GM21825 (cell line): ENCODE results near the gene TMEM120B.
"Not testable (repeated sequence)": the region's sequence is repeated elsewhere in the genome, so short reads cannot be mapped to it uniquely, and the experiment has no call there.

ENCODE experiments used
- ATAC-seq: cut with Tn5 transposase; IDR thresholded peaks from one replicate; pipeline ENCODE4 v1.9.1; 2021; ENCODE audit warnings: mild to moderate bottlenecking, moderate library complexity; ENCODE audit not compliant: unreplicated experiment

The TMEM120B gene

DNA sequence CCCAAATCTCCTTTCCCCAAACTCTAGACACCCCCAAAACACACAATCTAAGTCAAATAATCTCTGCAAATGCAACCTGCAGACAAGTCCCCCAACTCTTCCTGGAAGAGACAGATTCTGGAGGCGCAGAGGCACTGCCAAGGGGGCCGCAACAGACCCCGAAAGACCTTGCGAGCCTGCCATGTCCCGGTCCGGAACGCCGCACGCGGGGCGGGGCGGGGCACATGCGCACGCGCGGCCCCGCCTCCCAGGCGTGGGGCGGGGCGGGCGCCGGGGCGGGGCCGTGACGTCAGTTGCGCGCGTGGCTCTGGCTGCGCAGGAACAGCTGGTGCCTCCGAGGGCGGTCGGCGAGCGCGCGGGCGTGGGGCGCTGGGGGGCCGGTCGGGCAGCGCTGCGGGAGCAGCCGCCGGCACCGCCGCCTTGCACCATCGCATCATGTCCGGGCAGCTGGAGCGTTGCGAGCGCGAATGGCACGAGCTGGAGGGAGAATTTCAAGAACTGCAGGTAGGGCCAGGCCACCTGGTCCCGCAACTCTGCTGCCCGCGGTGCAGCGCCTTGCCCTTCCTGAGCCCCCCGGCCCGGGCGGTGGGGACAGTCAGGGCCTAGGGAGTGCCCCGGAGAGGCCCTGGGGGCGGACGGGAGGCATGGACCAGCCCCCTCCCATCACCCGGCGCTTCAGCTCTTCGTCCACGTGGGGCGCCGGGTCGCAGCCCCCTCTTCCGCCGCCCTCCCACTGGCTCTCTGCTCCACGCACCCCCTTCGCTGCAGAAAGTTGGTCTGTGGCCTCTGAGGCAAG, at the start of gene TMEM120B:
Gene TMEM120B, plus strand, starts transcription at position 292 of the 796 bp plus-strand sequence. Its CDS starts 144 bp downstream, at position 436.
- ATAC-seq = peak; percentile 76

- no peak for ATAC-seq
These were observed 49.0 kb upstream of the TMEM120B start for GRCh38 chr12:121663610-121663929.

- ATAC-seq = not testable (repeated sequence)
These were observed 45.7 kb upstream of the TMEM120B start for GRCh38 chr12:121666829-121667228.

DNA sequence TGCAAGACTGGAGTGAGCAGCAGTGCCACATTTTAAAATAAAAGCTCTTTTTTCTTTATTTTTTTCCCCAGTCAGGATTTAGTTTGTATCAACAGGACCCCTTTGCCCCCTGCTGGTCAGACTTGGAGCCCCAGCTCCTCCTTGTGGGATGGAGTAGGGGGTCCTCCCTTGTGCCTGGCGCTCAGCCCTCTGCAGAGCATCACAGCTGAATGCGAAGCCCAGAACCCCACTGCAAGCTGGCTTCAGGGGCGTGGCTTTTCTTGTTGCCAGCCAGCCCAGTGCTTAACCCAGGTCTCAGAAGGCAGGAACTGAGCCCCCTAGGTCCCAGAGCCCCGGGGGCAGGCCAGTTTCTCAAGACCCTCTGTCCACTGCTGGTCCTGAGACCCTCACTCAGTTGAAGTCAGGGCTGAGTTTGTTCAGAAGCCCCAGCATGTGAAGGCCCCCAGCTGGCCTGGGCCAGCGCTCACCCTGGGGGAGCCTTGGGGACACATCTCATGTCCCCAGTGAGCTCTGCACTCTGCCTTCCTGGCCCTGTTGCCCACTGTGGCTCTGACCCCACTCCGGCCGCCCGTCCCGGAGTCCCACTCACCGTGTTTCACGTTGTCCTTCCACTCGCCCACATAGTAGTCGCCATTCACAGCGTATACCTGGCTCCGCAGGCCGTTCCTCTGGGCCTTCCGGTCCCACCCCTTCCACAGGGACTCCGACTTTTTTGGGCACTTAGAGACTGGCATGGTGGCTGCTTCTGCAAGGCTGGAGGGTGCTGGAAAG, 43.6 kb upstream of the TMEM120B start:
- no peak for ATAC-seq

DNA sequence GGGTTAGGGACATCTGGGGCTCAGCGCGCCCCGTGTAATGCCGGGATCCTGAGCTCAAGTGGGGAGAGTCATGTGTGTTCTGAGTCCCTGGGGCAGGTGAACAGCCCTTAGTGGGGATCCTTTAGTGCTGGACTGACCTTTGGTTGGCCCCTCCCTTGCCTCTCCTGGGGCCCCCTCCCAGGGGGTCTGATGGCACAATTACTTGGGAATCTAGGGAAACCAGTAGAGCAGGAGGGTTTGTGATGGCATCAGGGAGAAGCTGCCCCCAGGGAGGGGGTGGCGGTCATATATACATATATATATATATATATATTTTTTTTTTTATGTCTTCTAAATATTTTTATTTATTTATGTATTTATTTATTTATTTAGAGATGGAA, 43.0 kb upstream of the TMEM120B start, which contains the start of gene MORN3:
Gene MORN3, minus strand, starts transcription at position 134 of the 380 bp plus-strand sequence. CDS start 171 bp downstream, outside the sequence.
- ATAC-seq = no peak

- ATAC-seq = no peak
These were observed 39.5 kb upstream of the TMEM120B start for GRCh38 chr12:121673013-121673511.

DNA sequence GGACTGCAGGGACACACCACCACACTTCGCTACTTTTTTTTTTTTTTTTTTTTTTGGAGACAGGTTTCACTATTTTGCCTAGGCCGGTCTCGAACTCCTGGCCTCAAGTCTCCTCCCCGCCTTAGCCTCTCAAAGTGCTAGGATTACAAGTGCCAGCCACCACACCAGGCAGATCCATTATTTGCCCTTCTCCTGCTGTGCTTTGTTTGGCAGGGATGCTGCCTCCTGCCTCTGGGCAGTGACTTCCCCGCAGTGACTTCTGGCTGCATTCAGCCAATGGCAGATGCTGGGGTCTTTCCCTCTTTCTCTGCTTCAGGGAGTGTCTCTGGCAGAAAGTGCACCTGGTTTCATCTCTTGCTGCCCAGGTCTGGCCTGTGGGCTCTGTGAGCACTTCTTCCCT, 36.4 kb upstream of the TMEM120B start:
- no peak for ATAC-seq

DNA sequence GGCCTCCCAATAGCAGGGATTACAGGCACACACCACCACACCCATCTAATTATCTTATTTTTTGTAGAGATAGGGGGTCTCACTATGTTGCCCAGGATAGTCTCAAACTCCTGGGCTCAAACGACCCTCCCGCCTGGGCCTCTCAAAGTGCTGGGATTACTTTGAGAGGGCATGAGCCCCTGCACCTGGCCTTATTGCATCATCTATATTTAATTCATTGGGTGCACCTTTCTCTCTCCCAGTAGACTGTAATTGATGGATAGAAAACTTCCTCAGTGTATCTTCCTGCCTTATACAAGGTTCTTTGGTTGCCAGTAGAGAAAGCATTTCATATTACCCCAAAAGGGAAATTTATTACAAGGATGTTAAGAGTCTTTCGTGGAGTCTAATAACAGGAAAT, 34.2 kb upstream of the TMEM120B start:
- no peak for ATAC-seq

DNA sequence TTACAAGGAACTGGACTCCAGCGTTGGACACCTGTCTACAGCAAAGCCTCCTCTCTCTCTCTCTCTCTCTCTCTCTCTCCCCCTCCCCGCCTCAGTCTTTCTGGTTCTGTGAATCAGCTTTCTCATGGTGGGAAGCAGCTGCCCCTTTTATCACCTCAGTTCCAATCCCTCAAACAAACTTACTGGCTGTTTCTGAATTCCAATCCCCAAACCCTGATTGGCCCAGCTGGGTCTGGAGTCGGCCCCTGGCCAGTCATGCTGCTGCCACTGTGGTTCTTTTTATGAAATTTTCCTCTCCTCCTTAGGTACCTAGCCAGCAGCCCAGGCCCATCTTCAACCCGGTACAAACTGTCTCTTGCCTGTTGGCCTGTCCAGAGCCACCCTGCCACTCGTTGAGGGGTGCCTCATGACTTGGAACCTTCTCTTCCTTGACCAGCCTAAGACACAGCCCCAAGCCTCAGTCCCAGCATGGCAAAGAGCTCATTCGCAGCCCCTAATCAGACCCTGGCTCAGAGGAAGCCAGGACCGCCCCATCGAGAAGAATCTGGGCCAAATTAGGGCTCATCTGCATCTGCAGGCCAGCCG, 33.7 kb upstream of the TMEM120B start:
- ATAC-seq = no peak

DNA sequence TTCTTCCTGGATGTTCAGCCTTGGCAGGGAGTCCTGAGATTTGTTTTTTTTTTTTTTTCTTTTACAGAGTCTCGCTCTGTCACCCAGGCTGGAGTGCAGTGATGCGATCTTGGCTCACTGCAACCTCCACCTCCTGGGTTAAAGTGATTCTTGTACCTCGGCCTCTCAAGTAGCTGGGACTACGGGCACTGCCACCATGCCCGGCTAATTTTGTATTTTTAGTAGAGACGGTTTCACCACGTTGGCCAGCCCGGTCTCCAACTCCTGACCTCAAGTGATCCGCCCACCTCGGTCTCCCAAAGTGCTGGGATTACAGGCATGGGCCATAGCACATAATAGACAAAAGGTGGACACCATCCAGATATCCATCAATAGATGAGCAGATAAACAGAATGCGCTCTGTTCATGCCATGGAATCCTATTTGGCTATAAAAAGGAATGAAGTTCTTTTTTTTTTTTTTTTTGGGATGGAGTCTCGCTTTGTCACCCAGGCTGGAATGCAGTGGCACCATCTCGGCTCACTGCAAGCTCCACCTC, 32.8 kb upstream of the TMEM120B start:
- not testable (repeated sequence) for ATAC-seq

GRCh38 chr12:121688966-121689365, 23.6 kb upstream of the TMEM120B start:
- ATAC-seq = no peak

DNA sequence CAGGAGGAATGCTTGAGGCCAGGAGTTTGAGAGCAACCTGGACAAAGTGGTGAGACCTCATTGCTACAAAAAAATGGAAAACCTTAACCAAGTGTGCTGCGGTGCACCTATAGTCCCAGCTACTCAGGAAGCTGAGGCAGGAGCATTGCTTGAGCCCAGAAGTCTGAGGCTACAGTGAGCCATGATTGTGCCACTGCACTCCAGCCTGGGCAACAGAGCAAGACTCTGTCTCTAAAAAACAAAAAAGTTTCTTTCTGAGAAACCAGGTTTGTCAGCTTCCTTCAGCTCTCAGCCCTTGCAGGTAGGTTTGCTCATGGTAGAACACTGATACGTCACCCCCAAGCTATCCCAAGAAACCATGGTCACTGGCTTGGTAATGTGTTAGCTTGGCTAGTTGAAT, 23.1 kb upstream of the TMEM120B start:
- ATAC-seq = no peak

DNA sequence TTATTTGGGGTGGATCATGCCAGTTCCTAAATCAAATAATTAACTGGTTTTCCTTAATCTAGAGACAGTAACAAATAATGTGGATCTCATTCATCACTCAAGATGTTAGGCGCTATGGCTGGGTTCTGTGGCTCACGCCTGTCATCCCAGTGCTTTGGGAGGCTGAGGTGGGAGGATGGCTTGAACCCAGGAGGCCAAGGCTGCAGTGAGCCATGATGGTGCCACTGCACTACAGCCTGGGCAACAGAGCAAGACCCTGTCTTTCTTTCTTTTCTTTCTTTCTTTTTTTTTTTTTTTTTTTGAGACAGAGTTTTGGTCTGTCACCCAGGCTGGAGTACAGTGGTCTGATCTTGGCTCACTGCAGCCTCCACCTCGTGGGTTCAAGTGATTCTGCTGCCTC, 19.8 kb upstream of the TMEM120B start:
- ATAC-seq = not testable (repeated sequence)

DNA sequence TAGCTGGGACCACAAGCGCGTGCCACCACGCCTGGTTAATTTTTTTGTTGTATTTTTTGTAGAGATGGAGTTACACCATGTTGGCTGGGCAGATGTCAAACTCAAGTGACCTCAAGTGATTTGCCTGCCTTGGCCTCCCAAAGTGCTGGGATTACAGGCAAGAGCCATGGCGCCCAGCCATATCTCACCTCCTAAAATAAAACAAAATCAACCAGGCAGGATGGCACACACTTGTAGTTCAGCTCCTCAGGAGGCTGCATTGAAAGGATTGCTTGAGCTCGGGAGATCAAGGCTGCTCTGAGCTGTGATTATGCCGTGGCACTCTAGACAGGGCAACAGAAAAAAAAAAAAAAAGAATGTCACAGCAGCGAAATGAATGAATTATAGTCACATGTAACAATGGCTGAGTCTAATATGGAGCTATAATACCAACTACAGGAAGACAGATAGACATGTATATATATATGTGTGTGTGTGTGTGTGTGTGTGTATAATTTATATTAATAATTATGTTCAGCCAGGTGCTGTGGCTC, 19.3 kb upstream of the TMEM120B start:
- no peak for ATAC-seq

- ATAC-seq = no peak
These were observed 15.4 kb upstream of the TMEM120B start for GRCh38 chr12:121697093-121697698.

DNA sequence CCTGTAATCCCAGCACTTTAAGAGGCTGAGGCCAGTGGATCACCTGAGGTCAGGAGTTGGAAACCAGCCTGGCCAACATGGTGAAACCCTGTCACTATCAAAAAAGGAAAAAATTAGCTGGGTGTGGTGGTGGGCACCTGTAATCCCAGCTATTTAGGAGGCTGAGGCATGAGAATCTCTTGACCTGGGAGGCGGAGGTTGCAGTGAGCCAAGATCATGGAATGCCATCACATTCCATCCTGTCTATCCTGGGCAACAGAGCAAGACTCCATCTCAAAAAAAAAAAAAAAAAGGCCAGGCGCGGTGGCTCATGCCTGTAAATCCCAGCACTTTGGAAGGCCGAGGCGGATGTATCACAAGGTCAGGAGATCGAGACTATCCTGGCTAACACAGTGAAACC, 14.7 kb upstream of the TMEM120B start:
- not testable (repeated sequence) for ATAC-seq

DNA sequence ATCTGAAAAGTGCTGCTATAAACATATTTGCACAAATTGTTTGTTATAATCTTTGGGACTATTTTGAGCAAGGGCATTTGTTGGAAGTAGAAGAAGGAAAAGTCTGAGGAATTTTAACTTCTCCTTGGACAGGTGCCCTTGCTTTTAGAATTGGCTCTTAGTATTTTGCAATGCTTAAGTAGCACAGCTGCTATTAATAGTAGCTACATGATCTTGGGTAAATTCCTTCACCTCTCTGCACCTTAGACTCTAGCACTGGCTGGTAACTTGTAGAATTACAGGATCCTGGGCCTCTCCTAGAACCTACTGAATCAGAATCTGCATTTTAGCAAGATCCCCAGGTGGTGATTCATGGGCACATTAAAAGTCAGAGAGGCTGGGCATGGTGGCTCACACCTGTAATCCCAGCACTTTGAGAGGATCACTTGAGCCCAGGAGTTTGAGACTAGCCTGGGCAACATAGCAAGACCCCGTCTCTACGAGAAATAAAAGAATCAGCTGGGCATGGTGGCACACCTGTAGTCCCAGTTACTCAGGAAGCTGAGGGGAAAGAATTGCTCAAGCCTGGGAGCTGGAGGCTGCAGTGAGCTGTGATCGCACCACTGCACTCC, 10.8 kb upstream of the TMEM120B start:
- no peak for ATAC-seq

GRCh38 chr12:121702944-121703343, 9.6 kb upstream of the TMEM120B start:
- no peak for ATAC-seq

GRCh38 chr12:121705514-121705913, 7.0 kb upstream of the TMEM120B start:
- no peak for ATAC-seq
